COLO668 (cell line): Measurements from ENCODE around the gene PTPN23.

Experiments
- DNase-seq: peaks from one replicate; lab custom pipeline; 2025; ENCODE audit not compliant: unreplicated experiment; lab: John Stamatoyannopoulos, UW

The PTPN23 gene

DNA sequence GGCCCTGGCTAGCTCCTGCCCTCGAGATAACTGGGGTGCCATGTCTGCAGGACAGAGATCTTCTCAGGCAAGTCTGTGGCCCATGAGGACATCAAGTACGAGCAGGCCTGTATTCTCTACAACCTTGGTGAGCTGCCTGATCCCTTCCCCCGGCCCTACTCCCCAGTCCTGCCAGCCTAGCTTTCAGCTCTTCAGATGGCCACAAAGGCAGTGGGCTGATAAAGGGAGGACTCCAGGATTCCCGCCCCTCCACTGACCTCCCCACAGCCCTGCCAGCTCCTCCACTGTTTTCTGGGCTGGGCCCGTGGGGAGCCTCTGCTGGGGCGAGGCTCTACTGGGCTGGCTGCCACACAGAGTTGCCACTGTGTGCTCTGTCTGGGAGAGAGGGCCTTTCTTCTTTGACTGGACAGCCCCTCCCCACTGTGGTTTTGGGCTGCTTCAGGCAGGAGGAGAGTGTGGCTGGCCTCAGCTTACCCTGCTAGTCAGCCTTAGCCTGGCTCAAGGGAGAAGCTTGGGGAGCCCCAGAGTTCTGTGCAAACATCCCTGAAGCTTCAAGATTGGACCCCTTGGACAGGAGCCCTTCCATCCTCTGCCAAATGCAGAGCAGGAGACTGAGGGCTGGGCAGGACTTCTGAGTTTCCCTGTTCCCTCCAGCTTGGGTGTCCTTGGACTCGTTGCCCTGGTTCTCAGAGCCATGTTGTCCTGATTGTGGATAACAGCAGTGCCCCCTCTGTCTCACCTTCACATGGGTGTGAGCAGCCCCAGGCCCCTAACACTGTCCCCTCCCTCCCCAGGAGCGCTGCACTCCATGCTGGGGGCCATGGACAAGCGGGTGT lies 24.4 kb downstream of the PTPN23 start:
- no peak for DNase-seq

- no peak for DNase-seq
These were observed 25.3 kb downstream of the PTPN23 start for GRCh38 chr3:47405820-47406761.

GRCh38 chr3:47406762-47407149 lies 25.9 kb downstream of the PTPN23 start:
- DNase-seq, result no peak

GRCh38 chr3:47407237-47407636 lies 26.4 kb downstream of the PTPN23 start:
- DNase-seq, result no peak

- DNase-seq, result no peak
These were observed 27.3 kb downstream of the PTPN23 start for GRCh38 chr3:47407896-47408838.

DNA sequence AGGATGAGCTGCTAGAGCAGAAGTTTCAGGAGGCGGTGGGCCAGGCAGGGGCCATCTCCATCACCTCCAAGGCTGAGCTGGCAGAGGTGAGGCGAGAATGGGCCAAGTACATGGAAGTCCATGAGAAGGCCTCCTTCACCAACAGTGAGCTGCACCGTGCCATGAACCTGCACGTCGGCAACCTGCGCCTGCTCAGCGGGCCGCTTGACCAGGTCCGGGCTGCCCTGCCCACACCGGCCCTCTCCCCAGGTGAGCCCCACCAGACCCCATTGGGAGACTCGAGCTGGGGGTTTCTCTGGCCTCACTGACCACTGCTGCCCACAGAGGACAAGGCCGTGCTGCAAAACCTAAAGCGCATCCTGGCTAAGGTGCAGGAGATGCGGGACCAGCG lies 28.0 kb downstream of the PTPN23 start:
- DNase-seq, result no peak

DNA sequence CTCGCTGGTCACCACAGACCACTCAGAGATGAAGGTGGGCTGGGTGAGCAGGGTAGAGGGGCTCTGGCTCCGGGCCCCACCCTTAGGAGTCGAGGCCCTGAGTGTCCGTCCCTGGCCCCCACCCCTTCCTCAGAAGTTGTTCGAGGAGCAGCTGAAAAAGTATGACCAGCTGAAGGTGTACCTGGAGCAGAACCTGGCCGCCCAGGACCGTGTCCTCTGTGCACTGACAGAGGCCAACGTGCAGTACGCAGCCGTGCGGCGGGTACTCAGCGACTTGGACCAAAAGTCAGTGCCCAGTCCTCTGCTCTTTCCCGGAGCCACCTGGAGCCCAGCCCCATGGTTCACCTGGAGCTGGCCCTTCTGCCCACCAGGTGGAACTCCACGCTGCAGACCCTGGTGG lies 28.5 kb downstream of the PTPN23 start:
- DNase-seq, result no peak

DNA sequence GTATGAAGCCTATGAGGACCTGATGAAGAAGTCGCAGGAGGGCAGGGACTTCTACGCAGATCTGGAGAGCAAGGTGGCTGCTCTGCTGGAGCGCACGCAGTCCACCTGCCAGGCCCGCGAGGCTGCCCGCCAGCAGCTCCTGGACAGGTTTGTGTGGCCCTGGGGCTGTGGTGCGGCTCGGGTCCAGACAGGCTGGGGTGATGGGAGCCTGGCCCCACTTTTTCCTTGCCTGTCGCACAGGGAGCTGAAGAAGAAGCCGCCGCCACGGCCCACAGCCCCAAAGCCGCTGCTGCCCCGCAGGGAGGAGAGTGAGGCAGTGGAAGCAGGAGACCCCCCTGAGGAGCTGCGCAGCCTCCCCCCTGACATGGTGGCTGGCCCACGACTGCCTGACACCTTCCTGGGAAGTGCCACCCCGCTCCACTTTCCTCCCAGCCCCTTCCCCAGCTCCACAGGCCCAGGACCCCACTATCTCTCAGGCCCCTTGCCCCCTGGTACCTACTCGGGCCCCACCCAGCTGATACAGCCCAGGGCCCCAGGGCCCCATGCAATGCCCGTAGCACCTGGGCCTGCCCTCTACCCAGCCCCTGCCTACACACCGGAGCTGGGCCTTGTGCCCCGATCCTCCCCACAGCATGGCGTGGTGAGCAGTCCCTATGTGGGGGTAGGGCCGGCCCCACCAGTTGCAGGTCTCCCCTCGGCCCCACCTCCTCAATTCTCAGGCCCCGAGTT lies 29.0 kb downstream of the PTPN23 start:
- no peak for DNase-seq

DNA sequence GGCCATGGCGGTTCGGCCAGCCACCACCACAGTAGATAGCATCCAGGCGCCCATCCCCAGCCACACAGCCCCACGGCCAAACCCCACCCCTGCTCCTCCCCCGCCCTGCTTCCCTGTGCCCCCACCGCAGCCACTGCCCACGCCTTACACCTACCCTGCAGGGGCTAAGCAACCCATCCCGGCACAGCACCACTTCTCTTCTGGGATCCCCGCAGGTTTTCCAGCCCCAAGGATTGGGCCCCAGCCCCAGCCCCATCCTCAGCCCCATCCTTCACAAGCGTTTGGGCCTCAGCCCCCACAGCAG lies 29.5 kb downstream of the PTPN23 start:
- no peak for DNase-seq

DNA sequence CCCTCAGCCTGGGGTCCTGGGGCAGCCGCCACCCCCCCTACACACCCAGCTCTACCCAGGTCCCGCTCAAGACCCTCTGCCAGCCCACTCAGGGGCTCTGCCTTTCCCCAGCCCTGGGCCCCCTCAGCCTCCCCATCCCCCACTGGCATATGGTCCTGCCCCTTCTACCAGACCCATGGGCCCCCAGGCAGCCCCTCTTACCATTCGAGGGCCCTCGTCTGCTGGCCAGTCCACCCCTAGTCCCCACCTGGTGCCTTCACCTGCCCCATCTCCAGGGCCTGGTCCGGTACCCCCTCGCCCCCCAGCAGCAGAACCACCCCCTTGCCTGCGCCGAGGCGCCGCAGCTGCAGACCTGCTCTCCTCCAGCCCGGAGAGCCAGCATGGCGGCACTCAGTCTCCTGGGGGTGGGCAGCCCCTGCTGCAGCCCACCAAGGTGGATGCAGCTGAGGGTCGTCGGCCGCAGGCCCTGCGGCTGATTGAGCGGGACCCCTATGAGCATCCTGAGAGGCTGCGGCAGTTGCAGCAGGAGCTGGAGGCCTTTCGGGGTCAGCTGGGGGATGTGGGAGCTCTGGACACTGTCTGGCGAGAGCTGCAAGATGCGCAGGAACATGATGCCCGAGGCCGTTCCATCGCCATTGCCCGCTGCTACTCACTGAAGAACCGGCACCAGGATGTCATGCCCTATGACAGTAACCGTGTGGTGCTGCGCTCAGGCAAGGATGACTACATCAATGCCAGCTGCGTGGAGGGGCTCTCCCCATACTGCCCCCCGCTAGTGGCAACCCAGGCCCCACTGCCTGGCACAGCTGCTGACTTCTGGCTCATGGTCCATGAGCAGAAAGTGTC lies 30.2 kb downstream of the PTPN23 start:
- DNase-seq, result no peak

DNA sequence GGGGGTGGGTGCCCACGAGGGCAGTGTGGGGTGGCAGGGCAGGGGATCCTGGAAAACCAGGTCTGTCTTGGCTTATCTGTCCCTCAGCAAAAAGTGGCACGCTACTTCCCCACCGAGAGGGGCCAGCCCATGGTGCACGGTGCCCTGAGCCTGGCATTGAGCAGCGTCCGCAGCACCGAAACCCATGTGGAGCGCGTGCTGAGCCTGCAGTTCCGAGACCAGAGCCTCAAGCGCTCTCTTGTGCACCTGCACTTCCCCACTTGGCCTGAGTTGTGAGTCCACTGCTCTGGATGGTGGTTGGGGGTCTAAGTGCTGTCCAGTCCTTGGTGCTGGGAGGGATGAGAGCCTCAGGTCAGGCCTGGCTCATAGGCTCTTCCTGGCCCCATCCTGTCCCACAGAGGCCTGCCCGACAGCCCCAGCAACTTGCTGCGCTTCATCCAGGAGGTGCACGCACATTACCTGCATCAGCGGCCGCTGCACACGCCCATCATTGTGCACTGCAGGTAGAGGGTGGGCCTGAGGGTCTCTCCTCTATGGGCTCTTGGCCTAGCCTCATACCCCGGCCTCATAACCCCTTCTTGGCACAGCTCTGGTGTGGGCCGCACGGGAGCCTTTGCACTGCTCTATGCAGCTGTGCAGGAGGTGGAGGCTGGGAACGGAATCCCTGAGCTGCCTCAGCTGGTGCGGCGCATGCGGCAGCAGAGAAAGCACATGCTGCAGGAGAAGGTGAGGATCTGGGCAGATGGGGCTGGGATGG lies 31.1 kb downstream of the PTPN23 start:
- DNase-seq, result no peak

DNA sequence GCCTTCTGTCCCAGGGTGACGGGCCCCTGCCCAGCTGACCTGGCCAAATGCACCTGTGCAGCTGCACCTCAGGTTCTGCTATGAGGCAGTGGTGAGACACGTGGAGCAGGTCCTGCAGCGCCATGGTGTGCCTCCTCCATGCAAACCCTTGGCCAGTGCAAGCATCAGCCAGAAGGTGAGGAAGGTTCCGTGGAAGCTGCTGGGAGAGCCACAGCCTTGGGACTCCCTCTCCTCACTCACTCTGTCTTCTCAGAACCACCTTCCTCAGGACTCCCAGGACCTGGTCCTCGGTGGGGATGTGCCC lies 31.6 kb downstream of the PTPN23 start:
- no peak for DNase-seq

GRCh38 chr3:47412842-47413520 lies 32.2 kb downstream of the PTPN23 start:
- DNase-seq, result no peak

- no peak for DNase-seq
These were observed 32.9 kb downstream of the PTPN23 start for GRCh38 chr3:47413751-47414150.

DNA sequence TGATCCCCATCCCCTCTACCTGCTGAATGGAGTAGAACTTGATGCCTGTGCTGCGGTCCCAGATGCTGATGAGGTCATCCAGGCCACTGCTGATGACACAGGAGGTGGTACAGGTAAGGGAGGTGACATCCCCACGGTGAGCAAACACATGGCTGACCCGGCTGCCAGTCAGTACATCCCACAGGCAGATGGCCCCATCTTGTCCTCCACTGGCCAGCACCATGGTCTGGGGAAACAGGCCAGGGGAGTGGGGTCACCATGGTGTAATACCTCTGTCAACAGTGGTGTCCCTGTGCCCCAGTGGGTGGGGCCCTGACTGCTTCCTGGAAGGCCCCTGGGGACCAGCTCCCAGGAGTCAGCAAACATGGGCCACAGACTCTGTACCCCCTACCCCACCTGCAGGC lies 33.3 kb downstream of the PTPN23 start:
- DNase-seq, result no peak

DNA sequence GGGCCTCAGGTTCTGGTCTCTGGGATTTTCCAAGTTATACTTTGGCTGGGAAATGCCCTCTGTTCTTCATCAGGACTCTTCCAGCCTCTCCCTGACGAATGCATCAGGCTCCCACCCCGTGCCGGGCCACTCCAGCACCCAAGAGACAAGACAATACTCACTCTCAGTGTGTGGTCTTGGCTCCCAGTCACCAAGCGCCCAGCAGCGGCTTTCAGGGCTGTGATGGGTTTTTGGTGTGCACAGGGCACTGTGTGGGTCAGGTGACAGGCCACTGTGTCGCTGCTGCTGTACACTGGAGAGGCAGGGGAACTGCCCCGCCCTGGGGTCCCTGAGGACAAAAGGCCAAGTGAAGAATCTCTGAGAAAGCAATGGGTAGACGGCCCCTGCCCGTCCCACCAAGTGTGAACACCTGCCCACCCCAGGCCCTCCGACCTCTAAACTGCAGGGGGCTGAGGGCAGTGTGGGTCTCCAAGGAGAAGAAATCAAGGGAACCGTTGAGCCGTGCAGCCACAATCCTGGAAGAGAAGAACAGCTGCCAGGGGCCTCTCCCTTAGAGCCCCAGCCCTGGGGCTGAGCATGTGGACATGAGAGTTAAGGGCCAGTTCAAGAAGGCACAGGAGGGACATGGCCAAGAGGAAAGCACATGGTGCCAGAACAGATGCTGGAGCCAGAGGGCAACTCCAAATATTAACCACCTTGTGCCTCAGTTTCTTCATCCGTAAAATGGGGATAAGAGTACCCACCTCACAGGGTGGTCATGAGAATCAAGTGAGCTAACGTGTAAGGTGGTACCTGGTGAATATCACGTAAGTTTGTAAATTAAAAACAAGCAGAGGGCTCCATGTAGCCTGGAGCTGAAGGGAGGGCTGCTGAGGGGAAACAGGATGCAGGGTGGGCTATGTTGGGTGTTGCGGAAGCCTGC lies 34.1 kb downstream of the PTPN23 start:
- DNase-seq, result no peak

- DNase-seq, result no peak
These were observed 35.2 kb downstream of the PTPN23 start for GRCh38 chr3:47416041-47416440.
